ENCODE results near the gene KIF23.

The KIF23 gene

GRCh38 chr15:69468241-69469121, 54.3 kb downstream of the KIF23 start:
- no peak for DNase-seq

DNA sequence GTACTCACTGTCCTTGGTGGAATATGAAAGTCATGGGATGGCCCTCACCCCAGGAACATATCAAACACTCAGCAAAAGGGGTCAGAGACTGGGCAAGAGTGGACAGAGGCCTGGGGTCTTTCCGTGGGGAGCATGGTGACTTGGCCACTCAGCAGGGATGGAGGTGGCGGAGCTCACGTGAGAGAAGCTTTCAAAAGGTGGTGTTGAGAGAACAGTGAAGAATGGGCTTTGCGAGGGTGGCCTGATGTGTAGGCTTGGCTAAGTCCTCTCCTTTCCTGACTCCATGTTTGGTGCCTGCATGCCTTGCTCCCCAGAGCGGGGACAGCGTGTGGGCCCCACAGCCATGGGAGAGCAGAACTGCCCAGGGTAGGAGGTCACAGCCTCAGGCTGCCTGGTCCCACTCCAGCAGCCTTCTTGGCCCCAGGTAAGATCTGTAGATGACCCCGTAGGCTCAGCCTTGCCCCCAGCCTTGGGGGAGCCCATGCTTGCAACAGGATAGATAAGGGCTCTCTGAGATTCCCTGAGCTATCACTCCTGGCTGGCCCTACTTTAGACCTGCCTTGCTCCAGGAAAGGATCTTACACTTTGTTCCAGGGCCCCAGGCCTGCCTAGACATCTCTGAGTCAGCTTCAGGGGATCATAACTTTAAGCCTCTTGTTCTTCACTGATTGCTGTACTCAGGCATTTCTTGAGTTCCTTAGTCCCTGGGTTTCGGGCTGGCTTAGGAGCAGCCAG, 55.5 kb downstream of the KIF23 start:
- no peak for DNase-seq

- DNase-seq: no peak
These were observed 57.9 kb downstream of the KIF23 start for GRCh38 chr15:69472046-69472445.

- no peak for DNase-seq
These were observed 58.4 kb downstream of the KIF23 start for GRCh38 chr15:69472562-69472961.

DNA sequence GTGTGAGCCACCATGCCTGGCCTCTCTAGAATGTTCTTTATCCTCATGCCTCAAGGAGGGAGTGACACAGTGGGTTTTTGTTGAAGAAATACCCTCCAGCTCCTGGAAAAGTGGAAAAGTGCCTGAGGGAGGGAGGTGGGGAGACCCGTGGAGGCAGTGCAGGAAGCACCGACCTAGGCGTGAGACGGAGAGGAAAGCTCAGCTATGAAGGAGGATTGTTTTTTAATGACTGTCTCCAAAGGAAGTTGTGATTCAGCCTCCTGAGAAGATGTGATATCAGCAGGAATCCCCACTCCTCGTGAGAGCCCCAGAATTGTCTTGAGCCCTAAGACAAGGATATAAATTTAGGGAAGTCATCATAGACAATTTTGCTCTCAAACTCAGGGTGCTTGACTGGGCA, 60.1 kb downstream of the KIF23 start:
- no peak for DNase-seq

DNA sequence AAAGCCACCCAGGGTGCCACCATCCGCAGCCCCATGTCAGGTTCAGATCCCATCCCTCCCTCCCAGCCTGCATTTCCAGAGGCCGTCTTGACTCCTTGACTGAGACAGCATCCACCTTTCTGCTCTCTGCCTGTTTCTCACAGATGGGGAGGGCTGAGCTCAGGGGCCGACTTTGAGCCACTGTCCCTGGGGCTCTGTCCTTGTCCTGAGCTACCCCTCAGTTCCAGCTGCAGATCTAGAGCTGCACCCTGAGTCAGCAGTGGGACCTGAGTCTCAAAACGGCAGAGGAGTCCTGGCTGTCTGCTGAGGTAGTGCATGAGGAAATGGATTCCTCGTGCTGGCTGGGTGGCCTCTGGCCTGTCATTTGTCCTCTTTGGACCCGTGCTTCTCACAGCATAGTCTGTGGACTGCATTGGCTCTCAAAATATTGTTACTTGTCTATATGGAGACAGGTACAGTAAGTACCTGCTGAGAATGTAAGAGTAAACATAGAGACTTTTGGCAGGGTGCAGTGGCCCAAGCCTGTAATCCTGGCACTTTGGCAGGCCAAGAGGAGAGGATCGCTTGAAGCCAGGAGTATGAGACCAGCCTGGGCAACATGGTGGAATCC, 60.8 kb downstream of the KIF23 start:
- no peak for DNase-seq

DNA sequence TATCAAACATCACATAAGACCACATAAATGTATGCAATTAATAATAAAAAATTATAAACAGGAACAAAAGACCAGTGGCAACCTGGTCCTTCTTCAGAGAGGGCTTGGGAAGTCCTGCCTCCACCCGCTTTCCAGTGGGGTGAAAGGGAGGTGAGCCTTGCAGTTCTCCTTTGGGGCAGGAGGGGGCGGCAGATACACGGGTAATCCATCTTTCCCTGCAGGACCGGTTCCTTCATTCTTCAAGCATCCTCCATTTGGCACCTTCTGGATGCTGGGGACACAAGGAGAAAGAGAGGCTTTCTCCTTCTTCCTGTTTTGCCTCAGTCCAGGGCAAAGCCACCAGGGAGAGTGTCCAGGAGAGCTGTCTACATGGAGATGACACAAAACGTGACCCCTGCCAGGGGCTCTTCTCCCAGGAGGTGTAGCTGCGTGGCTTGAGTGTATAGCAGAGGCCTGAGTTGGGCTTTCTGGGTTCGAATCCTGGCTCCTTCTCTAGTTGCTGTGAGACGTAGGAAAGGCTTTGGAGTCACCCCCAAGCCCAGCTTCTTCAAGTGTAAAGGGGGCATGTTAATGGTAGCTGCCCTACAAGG, 61.7 kb downstream of the KIF23 start:
- peak; percentile 15 for DNase-seq

DNA sequence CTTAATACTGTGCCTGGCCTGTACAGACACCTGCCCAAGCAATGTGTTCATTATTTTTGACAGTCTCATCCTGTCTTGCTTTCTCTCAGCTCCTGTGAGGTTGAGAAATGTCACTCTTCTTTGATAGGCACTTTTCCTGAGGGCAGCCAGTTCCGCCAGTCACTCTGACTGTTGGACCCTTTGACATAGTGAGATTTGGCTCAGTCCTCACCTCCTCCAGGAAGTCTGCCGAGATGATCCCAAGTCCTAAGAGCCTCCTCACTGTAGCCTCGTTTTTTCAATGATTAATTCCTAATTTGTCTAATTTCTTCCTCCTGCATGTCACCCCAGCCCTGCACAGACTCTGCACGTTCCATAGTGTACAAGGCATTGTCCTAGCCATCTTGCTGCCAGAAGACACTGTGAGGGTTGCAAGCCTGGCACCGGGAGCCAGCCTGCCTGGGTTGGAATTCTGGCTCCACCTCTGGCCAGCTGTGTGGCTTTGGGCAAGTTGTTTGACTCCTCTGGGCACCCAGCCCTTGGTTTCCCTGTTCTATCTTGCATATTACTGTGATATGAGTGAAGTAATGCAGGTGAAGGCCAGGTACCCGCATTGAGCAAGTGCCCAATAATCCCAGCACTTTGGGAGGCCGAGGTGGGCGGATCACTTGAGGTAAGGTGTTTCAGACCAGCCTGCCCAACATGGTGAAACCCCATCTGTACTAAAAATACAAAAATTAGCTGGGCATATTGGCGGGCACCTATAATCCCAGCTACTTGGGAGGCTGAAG, 62.7 kb downstream of the KIF23 start:
- DNase-seq: no peak

GRCh38 chr15:69478259-69478781, 64.2 kb downstream of the KIF23 start:
- peak; percentile 16 for DNase-seq

DNA sequence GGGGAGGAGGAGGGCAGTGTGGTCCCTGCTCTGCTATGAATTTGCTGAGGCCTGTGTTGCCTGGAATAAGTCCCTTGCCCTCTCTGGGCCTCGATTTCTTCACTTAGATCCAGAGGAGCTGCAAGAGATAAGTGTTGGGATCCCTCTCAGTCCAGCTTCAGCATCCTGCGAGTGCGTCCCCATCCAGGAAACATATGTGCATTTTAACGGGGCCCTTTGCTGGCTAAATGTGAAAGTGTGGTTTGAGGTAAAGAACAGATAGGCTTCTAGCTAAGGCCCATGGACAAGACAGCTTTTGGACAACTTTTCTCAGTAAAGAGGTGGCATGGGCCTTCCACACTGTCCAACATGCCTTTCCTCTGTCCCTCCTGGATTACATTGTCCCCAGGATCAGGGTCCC, 64.9 kb downstream of the KIF23 start:
- no peak for DNase-seq

DNA sequence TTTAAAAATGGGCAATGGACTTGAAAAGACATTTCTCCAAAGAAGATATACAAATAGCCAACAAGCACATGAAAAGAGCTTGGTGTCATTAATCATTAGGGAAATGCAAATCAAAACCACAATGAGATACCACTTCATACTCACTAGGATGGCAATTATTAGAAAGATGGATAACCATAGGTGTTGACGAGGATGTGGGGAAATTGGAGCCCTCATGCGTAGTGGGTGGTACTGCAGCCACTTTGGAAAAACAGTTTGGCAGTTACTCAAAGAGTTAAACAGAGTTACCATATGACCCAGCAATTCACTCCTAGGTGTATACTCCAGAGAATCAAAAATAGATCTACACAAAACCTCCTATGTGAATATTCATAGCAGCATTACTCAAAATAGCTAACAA, 65.8 kb downstream of the KIF23 start:
- DNase-seq: no peak

GRCh38 chr15:69480932-69481331, 66.8 kb downstream of the KIF23 start:
- no peak for DNase-seq

- DNase-seq: no peak
These were observed 68.6 kb downstream of the KIF23 start for GRCh38 chr15:69482686-69483256.

DNA sequence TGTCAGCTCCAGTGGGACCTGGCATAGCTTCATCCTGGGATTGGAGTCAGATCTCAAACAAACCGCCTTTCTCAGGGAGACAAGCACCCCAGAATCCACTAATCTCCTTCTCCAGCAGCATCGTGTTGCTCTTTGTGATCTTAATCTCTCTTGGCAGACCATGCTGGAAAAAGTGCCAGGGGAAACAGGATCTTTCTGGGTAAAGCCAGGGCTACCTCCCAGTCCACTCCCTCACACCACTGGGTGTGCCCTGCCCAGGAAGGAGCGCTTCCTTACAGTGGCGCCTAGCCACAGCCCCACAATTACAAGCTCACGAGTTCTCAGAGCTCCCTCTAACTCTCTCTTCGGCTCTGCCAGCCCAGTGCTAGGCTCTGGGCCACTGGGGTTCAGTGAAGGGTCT, 70.7 kb downstream of the KIF23 start:
- DNase-seq: no peak

DNA sequence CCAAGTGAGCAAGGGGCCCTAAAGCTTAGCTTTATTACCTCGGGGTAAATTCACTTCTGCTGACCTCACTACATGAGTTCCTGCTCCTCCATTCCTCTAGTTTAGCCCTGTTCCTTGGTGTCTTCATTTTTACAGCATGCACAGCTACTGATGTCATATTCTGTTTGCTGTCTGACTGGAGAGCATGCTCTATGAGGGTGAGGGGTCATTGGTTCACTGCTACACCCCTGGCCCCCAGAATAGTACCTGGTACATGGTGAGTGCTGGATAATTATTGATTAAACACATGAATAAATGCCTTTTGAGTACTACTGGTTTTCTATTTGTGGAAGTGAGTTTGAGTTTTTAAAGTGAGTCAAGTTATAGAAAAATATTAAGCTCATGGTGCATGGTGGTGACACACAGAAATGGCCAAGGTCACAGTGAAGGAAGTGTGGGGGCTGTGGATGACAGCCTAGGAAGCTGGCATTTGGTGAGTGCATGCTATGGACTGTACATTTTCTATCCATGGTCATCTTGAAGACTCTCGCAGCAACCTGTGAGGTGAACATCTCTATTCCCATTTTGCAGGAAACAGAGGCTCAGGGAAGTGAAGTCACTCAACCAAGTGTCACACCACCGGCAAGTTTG, 72.4 kb downstream of the KIF23 start:
- no peak for DNase-seq

- DNase-seq: no peak
These were observed 75.0 kb downstream of the KIF23 start for GRCh38 chr15:69489073-69489571.

- no peak for DNase-seq
These were observed 76.3 kb downstream of the KIF23 start for GRCh38 chr15:69490356-69491037.

- DNase-seq: no peak
These were observed 76.9 kb downstream of the KIF23 start for GRCh38 chr15:69491038-69491505.

DNA sequence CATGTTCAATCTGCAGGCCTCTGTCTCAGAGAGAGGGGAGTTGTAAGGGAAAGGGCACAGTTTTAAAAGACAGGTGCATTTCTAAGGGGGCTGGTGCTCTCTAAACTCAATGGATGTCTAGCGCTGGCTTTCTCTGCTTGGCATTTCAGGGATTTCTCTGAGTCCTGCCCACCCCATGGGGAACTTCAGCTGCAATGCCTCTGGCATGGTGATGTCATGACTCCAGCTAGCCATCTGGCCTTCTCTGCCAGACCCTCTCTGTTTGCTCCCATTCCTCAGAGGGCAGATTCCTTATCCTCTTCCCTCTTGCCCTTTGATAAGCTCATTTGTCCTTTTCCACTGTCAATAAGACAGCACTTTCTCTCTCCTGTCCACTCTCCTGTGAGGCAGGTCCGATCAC, 79.3 kb downstream of the KIF23 start:
- no peak for DNase-seq

DNA sequence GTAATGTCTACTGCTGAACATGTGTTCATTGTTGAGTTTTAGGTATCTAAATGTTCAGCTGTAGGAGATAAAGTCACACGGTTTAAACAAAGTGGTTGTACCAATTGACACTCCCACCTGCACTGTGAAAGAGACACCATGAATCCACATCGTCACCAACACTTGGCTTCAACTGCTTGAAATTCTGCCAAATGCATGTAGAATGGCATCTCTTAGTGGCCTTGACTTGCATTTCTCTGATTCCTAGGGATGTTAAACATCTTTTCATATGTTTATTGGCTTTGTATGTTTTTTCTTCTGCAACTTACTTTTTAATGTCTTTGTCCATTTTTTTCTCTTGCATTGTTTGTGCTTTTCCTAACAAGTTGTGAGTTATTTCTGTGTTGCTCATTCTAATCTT, 81.9 kb downstream of the KIF23 start:
- no peak for DNase-seq

DNA sequence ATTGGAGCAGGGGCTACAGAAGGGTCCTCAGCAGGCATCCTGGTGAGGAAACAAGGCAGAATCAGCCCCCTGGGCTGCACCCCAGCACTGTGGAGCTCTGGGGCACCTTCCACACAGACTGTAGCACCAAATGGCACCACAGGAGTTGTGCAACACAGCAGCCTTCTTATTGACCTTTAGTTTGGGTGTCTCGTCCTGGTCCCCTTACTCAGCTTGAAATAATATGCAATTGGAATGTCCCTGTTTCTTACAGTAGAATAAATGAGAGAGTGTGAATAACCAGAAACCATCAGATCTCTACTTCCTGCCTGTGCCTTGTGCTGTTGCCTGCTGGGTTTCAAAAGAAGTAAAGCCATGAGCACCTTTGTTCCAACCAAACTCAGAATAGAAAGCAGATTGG, 82.9 kb downstream of the KIF23 start:
- no peak for DNase-seq

Measured in NCI-H1694 treated with DMSO at 0.1 percent for 48 hours (cell line).